ENCODE data around the gene NT5M.
"Not testable (repeated sequence)": the region's sequence is repeated elsewhere in the genome, so short reads cannot be mapped to it uniquely, and the experiment has no call there.

The NT5M gene

DNA sequence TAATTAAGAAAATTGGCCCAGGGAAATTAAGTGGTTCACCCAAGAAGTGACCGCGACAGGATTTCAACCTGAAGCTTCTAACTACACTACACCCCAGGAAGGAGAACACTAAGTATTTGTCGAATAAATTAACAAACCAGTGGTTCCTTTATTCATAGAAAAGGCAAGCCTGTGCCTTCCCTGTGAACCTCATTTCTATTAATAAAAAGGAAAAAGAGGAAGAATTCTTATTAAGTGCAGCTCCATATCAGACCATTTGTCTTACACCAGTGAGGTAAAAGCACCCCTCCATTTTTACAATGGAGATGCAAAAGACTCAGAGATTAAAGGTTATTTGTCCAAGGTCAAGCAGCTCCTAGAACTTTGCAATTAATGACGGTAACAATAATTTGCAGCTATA, 23.9 kb upstream of the NT5M start:
- H3K9ac ChIP-seq: peak overlapping the region; percentile 96
- peaks cover 36% of the 10 kb centered on the region for H3K36me3 ChIP-seq
- no peak overlapping the region for H3K27ac ChIP-seq
- peak overlapping the region; percentile 82 for H3K4me3 ChIP-seq
- no peaks in the 10 kb centered on the region for H3K9me3 ChIP-seq
- peaks cover 27% of the 10 kb centered on the region for H3K4me1 ChIP-seq
- peak overlapping the region; percentile 86 for H3K4me2 ChIP-seq
- peaks cover 62% of the 10 kb centered on the region for H4K20me1 ChIP-seq
- no peaks in the 10 kb centered on the region for H3K27me3 ChIP-seq
- no peak for TF ChIP-seq Cebpa-rat (IDR thresholded peaks at IDR 0.05)

DNA sequence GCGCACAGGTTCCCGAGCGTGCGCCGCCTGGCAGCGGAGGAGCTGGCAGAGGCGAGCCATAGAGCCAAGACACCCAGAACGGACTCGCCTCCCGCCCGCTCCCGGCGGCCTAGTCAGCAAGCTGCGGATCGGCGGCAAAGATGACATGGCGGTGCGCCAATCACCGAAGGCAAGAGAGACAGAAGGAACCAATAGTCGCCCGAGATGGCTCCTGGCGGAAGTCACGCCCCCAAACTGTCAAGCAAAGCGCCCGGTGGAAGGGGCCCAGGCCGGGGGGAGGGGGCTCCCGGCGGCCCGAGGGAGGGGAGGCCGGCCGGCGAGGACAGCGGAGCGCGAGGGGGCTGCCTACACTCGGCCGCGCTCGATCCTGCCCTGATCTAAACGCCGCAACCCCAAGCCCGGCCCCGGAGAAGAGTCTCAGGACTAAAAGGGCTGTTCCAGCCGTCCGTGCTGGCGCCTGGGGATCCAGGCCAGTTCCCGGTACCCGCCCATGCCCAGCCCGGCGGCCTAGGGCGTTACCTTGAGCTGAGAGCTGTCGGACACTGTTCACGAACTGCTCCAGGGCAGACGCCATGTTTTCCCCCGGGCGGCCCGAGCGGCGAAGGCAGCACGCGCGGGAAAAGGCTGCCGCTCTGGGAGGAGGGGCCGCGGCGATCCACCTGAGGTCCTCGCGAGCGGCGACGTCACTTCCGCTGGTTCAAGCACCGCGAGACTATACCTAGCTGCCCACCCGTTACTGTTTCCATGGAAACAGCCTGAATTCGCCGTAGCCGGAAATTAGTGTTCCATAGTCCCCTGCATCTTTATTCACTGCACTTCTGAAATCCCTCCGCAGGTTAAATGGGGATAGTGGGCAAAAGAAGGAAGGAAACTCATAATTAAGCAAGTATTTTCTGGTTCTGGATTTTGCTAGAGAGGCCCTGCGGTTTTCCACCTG, 22.3 kb upstream of the NT5M start, which contains the start of gene COPS3:
COPS3 (minus strand) TSS at position 634 of the 937 bp plus-strand sequence; CDS start at position 574, 60 bp downstream.
- peaks cover 27% of the 10 kb centered on the region for H3K4me1 ChIP-seq
- peaks cover 47% of the 10 kb centered on the region for H4K20me1 ChIP-seq
- H3K27ac ChIP-seq: peak within 1 kb of the TSS; percentile 97
- H3K4me3 ChIP-seq: peak within 1 kb of the TSS; percentile 82
- H3K36me3 ChIP-seq: peaks cover 20% of the 10 kb centered on the region
- H3K9ac ChIP-seq: peak within 1 kb of the TSS; percentile 96
- H3K27me3 ChIP-seq: no peaks in the 10 kb centered on the region
- H3K9me3 ChIP-seq: no peaks in the 10 kb centered on the region
- no peak for TF ChIP-seq Cebpa-rat (IDR thresholded peaks at IDR 0.05)
- H3K4me2 ChIP-seq: peak within 1 kb of the TSS; percentile 86

DNA sequence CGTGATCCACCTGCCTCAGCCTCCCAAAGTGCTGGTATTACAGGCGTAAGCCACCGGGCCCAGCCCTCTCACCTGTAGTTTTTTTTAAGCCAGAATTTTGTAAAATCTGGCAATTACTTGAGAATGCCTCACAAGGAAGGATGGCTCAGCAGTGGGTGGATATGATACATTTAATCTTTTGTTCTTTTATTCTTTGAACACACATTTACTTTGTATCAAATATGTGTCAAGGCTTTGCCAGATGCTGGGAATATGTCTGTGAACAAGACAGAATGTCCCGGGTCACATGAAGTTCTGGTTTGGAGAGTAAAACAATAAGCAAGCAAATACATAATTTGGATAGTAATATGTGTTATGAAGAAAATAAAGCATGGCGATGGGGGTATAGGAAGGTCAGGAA, 17.2 kb upstream of the NT5M start:
- Histone ChIP-seq H3K4me3 (no peak overlapping the region), H3K4me1 (peaks cover 8% of the 10 kb centered on the region), H4K20me1 (no peaks in the 10 kb centered on the region), H3K27ac (no peak overlapping the region), H3K36me3 (no peaks in the 10 kb centered on the region), H3K9ac (no peak overlapping the region), H3K4me2 (no peak overlapping the region), H3K9me3 (no peaks in the 10 kb centered on the region), H3K27me3 (no peaks in the 10 kb centered on the region)
- TF ChIP-seq Cebpa-rat (IDR thresholded peaks at IDR 0.05): no peak

DNA sequence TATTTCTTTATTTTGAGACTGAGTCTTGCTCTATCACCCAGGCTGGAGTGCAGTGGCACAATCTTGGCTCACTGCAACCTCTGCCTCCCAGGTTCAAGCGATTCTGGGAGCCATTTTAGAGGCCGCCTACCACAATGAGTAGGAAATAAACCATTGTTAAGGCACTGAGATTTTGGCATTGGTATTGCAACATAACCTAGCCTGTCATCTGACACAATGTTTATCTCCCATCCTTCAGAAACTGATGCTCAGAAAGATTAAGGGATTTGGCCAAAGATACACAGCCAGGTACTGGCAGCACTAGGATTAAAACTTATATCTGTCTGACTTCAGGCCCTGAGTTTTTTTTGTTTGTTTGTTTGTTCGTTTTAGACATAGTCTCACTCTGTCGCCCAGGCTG, 14.1 kb upstream of the NT5M start:
- Histone ChIP-seq H3K9me3 (no peaks in the 10 kb centered on the region), H3K9ac (no peak overlapping the region), H3K4me2 (no peak overlapping the region), H3K4me3 (no peak overlapping the region), H4K20me1 (no peaks in the 10 kb centered on the region), H3K27ac (no peak overlapping the region), H3K36me3 (no peaks in the 10 kb centered on the region), H3K4me1 (no peaks in the 10 kb centered on the region), H3K27me3 (no peaks in the 10 kb centered on the region)
- peak; percentile 36; the same call in 1 of the 2 replicates for TF ChIP-seq Cebpa-rat (IDR thresholded peaks at IDR 0.05)

DNA sequence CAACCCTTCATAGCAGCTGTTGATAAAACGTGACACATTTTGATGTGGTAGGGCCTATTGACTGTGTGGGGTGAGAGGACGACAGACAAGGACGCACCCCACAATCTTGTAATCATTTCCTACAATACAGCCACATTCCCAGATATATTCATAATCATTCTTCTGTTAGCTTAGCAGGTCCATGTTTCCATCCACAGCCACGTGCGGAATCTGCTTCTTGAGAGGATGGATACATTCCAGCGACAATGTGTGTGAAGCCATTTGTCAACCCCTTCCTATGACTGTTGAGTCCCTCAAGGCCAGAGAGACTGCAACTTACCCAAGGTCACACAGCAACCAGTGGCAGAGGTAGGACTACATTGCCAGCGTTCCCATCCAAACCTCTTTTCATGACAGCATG, 13.5 kb upstream of the NT5M start:
- TF ChIP-seq Cebpa-rat (IDR thresholded peaks at IDR 0.05): no peak
- Histone ChIP-seq H3K4me3 (no peak overlapping the region), H3K27me3 (no peaks in the 10 kb centered on the region), H3K9me3 (no peaks in the 10 kb centered on the region), H3K9ac (no peak overlapping the region), H3K27ac (no peak overlapping the region), H3K36me3 (no peaks in the 10 kb centered on the region), H3K4me2 (no peak overlapping the region), H4K20me1 (no peaks in the 10 kb centered on the region), H3K4me1 (no peaks in the 10 kb centered on the region)

DNA sequence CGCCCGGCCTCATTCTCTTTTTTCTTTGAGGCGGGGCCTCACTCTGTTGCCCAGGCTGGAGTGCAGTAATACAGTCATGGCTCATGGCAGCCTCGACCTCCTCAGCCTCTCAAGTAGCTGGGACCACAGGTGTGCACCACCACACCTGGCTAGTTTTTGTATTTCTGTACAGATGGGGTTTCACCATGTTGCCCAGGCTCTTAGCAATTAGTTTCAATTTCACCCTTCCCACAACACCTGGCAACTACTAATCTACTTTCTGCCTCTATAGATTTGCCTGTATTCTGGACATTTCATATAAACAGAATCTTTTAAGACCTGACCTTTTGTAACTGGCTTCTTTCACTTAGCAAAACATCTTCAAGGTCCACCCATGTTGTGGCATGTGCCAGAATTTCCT, 8.0 kb upstream of the NT5M start:
- H3K4me1 ChIP-seq: peaks cover 13% of the 10 kb centered on the region
- H3K27me3 ChIP-seq: peaks cover 1% of the 10 kb centered on the region; the same call in 1 of the 2 replicates
- H3K4me3 ChIP-seq: no peak overlapping the region
- no peak overlapping the region for H3K4me2 ChIP-seq
- no peaks in the 10 kb centered on the region for H3K9me3 ChIP-seq
- H3K9ac ChIP-seq: no peak overlapping the region
- H3K36me3 ChIP-seq: no peaks in the 10 kb centered on the region
- H3K27ac ChIP-seq: no peak overlapping the region
- H4K20me1 ChIP-seq: no peaks in the 10 kb centered on the region
- TF ChIP-seq Cebpa-rat (IDR thresholded peaks at IDR 0.05): no peak

DNA sequence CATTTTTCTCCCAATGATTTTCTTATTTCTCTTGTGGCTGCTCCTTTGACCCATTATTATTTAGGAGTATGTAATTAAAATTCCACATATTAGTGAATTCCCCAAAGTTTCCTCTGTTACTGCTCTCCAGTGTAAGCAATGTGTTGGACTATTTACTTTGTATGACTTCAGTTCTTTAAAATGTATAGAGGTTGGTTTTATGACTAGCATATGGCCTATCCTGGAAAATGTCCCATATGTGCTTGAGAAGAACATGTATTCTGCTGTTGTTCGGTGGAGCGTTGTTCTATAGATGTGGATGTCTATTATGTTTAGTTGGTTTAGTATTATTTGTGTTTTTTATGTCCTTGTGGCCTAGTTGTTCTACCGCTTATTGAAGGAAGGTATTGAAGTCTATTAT, 6.0 kb upstream of the NT5M start:
- Histone ChIP-seq H3K4me3 (no peak overlapping the region), H3K27ac (no peak overlapping the region), H3K4me1 (peaks cover 27% of the 10 kb centered on the region), H3K9me3 (no peaks in the 10 kb centered on the region), H3K36me3 (no peaks in the 10 kb centered on the region), H4K20me1 (no peaks in the 10 kb centered on the region), H3K9ac (no peak overlapping the region), H3K27me3 (peaks cover 18% of the 10 kb centered on the region), H3K4me2 (no peak overlapping the region)
- TF ChIP-seq Cebpa-rat (IDR thresholded peaks at IDR 0.05): no peak

DNA sequence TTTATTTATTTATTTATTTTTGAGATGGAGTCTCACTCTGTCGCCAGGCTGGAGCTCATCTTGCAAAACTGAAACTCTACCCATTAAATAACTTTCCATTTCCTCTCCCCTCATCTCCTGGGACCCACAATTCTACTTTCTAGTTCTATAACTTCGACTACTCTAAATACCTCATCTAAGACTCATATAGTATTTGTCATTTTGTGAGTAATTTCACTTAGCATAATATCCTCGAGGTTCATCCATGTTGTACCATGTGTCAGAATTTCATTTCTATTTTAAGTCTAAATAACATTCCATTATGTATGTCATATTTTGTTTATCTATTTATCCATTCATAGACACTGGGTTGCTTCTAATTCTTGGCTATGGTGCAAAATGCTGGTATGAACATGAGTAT, 5.1 kb upstream of the NT5M start:
- no peaks in the 10 kb centered on the region for H4K20me1 ChIP-seq
- peaks cover 18% of the 10 kb centered on the region for H3K27me3 ChIP-seq
- peaks cover 33% of the 10 kb centered on the region for H3K4me1 ChIP-seq
- no peak for TF ChIP-seq Cebpa-rat (IDR thresholded peaks at IDR 0.05)
- no peak overlapping the region for H3K9ac ChIP-seq
- H3K9me3 ChIP-seq: no peaks in the 10 kb centered on the region
- no peaks in the 10 kb centered on the region for H3K36me3 ChIP-seq
- H3K4me2 ChIP-seq: peak overlapping the region; percentile 52
- no peak overlapping the region for H3K27ac ChIP-seq
- no peak overlapping the region for H3K4me3 ChIP-seq

DNA sequence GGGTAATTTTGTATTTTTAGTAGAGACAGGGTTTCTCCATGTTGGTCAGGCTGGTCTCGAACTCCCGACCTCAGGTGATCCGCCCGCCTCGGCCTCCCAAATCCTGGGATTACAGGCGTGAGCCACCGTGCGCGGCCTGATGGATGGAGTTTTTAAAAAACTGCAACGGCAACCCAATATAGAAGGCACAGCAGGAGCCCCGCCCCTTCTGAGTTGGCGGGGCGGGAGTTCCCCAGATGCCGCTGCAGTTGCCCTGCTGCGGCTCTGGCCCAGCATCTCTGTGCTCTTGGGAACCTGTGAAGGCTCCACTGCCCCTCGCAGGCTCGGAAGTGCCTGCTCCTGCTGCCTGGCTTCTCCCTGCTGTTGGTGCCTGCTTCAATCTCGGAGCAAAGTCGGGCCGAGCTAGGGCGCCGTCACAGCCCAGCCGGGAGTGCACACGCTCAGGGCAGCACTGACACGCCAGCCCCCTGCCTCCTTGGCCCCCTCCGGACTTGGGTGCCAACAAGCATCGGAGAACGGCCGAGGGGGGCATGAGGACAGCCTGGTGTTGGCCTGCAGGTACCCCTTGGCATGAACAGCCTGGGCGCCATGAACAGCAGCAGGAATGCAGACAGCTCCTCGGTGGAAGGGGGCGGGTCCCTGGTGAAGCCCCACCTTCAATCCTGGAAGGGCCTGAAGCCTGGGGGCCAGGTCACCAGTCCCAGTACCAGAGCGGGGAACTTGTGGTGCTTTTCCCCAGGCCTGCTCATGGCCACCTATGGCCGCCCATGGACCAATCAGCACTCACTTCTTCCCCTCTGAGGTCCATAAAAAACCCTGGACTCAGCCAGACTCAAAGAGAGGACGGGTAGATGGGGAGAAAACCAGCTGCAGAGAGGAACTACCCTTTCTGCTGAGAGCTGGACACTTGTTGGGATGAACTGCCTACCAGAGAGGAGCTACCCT, 2.3 kb upstream of the NT5M start:
- H4K20me1 ChIP-seq: no peaks in the 10 kb centered on the region
- no peaks in the 10 kb centered on the region for H3K36me3 ChIP-seq
- H3K27ac ChIP-seq: no peak overlapping the region
- TF ChIP-seq Cebpa-rat (IDR thresholded peaks at IDR 0.05): no peak
- H3K27me3 ChIP-seq: peaks cover 23% of the 10 kb centered on the region
- peak overlapping the region; percentile 58 for H3K4me3 ChIP-seq
- H3K9me3 ChIP-seq: no peaks in the 10 kb centered on the region
- peak overlapping the region; percentile 92 for H3K4me2 ChIP-seq
- peak overlapping the region; percentile 21; the same call in 1 of the 2 replicates for H3K9ac ChIP-seq
- peaks cover 56% of the 10 kb centered on the region for H3K4me1 ChIP-seq

DNA sequence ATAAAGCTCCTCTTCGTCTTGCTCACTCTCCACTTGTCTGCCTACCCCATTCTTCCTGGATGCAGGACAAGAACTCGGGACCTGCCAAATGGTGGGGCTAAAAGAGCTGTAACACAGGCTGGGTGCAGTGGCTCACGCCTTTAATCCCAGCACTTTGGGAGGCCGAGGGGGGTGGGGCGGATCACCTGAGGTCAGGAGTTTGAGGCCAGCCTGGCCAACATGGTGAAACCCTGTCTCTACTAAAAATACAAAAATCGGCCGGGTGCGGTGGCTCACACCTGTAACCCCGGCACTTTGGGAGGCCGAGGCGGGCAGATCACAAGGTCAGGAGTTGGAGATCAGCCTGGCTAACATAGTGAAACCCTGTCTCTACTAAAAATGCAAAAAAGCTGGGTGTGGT, 1.5 kb upstream of the NT5M start:
- Histone ChIP-seq H3K4me1 (peaks cover 60% of the 10 kb centered on the region), H3K4me2 (peak overlapping the region; percentile 92; the same call in 1 of the 2 replicates), H3K27me3 (peaks cover 23% of the 10 kb centered on the region)
- H3K36me3 ChIP-seq, H3K27ac ChIP-seq, H3K9ac ChIP-seq, H4K20me1 ChIP-seq, H3K9me3 ChIP-seq, H3K4me3 ChIP-seq: not testable (repeated sequence)

Data from BLaER1 (cell line).